NCI-H2107 (cell line): ENCODE data around the gene RNF113B.
A peak's percentile ranks its signal among the peaks of the same experiment; 100 is the strongest.

Source experiments
- DNase-seq: peaks from one replicate; lab custom pipeline; 2025; lab: John Stamatoyannopoulos, UW

The RNF113B gene

DNA sequence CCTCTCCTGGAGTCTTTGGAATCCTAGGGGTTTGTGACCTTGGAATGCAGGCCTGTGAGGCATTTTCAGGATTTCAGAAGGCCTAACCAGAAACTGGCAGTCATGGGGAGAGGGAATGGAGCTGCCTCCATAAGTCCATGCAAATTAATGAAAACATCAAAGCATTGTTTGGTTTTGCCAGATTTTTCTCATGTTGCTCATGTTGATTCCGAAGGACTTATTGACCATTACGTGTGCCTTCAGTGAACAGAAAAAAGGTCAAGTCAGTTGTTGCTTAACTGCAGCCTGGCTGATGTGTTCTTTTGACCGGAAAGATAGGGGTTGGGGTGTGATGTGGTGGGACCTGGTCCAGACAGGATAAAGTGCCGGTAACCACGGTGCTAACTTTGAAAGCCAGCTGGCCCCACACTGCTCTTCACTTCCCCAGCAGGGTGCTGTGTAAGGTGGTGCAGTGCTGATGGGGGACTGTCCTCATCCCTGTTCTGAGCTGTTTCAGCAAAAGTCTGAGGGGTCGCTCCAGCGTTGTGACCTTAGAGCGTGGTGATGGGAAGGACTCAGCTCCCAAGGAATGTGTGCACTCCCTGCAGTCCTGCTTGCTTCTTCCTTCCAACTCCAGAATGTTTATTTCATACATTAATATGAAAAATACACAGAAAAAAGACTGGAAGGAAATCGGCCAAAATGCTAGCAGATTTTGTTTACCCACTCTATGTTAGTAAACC, 3.5 kb downstream of the RNF113B start:
- DNase-seq, result no peak

DNA sequence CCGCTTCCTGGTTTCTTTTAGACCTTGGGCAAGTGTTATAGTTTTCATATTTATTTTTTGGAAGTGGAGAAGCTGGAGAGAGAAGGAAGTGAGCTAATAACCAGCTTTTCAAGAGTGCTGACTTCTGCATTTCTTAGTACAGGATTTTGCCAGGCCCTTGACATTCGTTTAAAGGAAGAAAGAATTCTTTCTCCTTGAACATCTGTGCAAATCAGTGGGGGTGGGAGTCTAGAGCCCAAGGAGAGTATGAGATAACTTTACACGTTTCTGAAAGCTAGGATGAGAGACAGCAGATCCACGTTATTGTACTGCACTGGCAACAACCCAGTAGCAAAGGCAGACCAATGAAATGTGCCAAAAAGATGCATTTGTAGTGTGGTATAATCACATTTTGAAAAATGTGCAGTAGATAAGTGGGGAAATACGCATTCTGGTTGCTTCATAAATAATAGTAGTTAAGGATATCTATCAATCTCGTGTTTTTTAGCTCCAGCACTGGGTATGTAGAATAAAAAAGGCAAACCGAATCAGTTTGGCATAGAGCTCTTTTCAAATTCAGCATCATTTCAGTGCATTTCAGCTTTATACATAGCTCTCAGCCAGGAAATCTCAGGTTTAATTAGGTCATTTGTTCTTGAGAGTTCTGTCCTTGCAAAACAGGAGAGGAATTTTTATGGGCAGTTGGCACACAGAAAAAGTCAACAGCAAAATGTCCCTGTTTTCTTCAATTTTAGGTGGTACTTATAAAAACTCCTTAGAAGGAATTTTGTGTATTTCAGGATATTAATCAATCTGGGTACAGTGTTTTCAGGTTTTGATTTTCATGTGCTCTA, 4.3 kb downstream of the RNF113B start:
- DNase-seq, result no peak

DNA sequence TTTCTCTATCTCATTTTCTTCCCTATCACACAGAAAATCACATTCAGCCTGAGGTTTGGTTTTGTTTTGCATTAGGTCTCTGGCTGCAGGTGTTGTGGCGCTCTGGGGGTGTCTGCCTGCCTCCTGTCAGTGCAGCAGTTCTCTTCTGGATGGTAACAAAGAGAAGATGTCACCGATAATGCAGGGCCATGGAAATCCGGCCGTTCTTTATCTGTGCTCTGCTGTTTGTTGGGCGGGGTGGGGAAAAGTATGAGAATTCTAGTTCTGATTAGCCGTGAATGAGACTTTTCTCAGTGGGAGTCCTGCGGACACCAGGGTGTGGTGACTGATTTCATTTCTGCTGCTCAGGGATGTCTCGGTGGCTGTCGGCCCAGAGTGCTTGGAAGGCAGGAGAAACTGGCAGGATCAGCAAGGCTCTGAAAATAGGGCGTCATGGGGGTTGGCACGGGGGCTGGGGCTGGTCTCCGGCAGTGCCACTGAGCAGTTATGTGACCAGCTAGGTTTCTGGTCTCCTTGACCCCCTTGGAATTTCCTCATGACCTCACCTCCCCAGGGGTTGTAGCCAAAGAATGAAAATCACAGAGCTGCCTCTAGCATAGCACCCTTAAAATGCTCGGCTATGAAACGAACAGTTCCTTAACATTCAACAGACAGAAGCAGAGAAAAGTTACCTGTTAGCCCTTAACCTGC, 5.0 kb downstream of the RNF113B start:
- DNase-seq, result no peak

DNA sequence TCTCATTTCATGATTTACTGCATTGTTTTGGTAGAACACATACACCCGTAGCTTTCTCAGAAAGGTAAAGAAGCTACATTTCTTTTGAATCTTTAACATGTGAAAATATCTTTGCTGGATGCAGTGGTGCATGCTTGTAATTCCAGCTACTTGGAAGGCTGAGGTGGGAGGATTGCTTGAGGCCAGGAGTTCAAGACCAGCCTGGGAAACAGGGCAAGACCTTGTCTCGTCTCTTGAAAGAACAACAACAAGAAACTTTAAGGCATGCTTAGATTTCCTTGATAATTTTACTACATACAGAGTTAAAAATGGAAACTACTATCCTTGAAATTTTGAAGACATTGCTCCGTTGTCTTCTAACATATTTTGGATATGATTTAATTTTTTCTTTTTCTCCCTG, 7.7 kb downstream of the RNF113B start:
- DNase-seq, result no peak

DNA sequence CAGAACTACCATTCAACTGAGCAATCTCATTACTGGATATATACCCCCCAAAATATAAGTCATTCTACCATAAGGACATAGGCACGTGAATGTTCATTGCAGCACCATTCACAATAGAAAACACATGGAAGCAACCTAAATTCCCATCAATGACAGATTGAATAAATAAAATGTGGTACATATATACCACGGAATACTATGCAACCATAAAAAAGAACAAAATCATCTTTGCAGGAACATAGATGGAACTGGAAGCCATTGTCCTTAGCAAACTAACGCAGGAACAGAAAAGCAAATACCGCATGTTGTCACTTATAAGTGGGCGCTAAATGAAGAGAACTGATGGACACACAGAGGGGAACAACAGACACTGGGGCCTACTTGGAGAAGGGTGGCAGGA, 14.1 kb downstream of the RNF113B start:
- DNase-seq, result no peak

DNA sequence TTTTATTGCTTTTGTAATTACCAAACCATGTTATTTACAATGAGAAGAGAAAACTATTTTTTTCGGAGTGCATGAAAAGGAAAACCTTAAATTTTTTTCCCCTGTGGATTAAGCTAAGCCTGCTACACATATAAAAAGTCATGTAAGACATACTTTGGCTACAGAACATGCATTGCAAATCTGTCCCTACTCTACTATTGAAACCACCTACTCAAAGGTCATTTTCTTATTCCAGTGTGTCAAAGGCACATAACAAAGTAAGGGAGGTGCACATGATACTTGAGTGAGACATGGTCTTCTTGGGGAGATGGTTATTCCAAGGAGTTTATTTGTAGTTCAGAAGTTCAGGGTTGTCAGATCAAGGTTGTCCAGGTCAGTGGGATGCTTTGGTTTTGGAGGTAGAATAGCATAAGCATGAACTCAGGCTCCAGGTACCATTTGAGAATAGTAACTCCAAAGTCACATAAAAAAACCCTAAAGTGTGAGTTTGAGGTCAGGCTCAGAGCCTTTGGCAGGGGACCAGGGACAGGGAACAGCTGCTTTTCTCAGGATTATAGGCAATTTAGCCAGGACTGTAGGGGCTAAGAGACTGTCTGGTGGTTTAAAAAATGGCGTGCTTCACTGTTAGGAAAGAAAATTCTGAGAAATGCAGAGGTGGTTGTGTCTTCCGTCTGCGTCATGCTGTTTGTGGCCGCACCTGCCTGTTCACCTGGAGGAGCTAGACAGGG, 18.7 kb downstream of the RNF113B start:
- DNase-seq, result no peak

DNA sequence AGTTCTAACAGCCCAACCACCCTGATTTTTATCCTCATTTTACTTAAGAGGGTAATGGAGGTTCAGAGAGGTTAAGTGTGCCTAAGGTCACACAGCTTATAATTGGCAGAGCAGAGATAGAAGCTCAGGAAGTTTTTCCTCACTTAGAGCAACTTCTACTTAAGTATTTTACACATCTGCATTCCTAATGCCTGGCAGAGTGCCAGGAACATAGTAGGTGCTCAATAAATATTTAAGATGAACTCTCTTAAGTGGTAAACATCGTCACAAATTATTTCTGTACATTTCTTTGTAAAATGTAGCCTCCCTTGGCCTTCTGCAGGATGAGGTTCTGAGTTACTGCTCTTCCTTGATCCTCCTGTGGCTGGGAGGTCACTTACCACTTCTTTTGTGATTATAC, 19.5 kb downstream of the RNF113B start:
- no peak for DNase-seq

DNA sequence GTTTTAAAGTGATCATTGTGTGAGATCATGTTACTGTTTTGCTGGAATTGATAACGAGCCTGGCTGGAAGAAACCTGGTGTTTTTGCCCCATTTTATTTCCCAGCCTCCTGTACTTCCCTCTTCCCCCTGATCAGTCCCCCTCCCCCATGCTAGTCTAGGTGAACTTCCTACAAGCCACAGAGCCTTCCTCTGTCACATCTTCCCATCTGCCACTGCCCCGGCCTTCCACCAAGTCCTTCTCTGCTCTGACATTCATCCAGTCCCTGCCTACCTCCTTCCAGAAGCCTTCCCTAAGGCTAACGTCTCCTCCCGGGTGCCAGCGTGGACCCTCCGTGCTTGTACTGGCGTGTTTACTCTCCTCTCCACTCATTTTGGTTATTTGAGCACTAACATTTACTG, 19.9 kb downstream of the RNF113B start:
- DNase-seq, result no peak

DNA sequence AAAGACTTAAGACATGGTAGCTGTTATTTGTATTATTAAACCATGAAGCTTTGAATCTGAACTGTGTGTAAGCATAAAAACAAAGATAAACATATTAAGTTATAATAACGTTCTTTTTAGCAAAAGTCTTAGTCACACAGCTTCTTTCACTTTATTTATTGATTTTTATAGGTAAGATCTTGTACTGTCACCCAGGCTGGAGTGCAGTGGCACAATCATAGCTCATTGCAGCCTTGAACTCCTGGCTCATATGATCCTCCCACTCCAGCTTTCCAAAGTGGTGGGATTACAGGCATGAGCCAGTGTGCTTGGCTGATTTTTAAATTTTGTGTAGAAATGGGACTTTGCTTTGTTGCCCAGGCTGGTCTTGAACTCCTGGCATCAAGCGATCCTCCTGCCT, 20.8 kb downstream of the RNF113B start:
- DNase-seq, result no peak

DNA sequence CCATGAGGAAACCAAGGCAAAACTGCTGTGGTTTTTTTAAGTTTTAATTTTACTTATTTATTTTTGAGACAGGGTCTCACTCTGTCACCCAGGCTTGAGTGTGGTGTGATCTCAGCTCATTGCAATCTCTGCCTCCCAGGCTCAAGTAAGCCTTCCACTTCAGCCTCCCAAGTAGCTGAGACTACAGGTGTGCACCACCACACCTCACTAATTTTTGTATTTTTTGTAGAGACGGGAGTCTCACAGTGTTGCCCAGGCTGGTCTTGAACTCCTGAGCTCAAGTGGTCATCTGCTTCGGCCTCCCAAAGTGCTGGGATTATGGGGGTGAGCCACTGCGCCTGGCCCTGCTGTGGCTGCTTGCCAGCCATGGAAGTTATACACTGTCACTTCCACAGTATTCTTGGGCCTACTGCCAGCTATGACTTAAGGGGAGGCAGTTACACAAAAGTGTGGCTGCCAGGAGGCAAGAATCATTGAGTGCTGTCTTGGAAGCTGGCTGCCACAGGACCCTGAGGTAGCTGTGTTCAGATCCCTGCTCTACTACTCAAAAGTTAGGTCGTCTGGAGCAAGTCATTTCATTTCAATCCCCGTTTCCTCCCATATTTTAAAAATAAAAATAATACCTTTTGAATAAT, 21.5 kb downstream of the RNF113B start:
- DNase-seq, result no peak

DNA sequence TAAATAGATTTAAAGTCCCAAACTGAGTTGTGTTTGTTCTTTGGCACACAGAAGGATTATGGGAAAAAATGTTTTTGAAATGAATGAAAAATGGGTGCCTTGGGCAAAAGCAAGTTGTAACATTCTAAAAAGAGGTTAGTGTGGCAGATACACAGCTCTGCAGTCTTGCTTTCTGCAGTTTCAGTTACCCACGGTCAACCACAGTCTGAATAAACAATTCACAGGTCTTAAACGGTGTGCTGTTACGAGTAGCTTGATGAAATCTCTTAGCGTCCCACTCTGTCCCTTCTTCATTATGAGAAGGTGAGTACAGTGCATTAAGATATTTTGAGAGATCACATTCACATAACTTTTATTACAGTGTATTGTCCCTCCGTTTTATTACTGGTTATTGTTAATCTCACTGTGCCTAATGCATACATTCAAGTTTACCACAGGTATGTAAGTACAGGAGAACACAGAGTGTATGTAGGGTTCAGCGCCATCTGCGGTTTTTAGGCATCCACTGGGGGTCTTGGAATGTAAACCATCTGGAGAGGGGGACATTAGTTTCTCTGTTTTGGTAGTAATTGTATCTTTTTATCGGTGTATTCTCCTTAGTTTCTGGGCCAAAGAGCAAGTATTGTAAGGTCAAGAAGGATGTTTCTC, 26.1 kb downstream of the RNF113B start:
- peak; percentile 17 for DNase-seq

DNA sequence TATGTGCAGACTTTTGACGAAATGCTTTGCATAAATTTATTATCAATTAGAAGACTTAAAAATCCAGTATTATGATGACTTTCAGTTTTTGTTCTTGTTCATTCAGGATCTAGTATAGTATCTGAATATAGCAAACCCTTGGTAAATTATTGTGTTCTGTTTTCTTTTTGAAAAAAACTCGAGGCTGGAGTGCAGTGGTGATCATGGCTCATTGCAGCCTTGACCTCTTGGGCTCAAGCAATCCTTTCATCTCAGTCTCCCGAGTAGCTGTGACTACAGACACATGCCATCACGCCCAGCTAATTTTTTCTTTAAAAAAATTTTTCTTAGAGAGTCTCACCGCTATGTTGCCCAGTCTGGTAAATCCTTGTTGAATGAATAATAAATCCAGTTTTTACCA, 29.5 kb downstream of the RNF113B start:
- no peak for DNase-seq

DNA sequence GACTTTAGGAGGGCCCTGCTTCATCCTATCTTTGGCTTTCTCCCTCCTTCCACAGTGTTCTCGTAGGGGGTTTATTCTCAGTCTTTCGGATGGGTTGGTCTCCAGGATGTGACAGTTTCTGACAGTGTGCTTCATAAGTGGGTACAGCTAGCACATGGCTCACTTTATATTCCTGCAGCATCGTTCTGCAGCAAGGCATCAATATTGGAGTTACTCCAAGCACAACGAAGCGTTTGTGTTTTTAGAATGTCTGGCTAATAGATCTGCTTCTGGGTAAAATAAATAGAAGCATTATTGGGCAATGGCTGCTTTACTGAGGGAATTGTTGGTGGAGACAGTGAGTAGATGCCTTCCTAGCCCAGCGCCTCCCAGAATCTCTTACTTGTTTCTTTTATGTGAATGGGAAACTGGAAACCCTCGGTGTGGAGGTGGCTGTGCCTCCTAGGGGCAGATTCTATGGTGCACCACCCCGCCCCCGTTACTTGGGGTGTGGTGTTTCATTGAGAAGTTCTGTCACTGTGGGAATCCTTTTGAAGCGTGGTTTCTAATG, 32.2 kb downstream of the RNF113B start:
- DNase-seq, result peak; percentile 8

DNA sequence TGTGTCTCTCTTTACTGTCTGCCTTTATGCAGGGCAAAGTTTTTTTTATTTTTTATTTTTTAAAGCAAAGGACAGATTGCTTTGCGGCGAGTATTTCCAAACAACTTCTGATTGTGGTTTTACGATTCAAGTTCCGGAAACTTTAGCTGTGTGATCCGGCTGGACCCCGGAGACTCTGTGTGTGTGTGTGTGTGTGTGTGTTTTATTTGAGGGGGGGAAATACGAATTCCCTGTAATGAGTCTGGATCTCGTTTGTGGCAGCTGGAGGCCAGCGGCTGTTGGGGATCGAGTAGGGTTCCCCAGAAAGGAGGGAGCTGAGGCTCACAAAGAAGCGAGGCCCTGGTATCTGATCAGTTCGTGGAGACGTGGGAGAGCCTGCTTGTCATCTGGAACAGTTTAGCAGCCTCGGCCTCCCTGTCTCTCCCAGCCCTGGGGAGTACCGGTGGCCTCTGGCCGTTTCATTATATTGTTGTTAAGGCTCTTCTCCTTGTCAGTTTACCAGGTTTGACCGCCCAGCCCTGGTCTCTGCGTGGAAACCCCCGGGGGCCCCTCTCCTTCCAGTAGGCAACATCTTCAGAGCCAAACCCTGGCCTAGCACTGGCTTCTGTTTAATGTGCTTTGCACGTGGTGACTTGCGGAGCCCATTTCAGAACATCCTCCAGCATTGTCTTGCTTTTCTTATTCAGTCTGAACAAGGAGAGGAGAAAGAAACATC, 32.9 kb downstream of the RNF113B start:
- DNase-seq, result no peak

DNA sequence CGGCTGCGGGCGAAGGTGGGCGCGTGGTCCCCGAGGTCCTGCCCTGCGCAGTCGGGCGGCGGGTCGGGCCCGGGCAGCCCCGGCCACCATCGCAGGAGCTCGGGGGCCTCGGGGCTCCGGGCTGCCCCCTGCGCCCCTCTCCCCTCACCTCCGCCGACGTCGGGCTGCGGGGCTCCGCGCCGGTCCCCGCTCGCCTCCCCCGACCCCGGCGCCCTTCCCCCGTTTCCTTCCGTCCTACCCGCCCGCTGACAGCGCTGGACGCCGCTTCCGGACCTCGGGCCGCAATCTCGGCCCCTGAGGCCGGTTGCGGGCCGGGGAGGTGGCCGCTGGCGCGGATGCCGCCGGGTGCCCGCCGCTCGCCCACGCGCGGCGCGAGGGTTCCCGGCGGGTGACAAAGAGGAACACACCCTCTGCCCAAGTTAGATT, 33.5 kb downstream of the RNF113B start:
- DNase-seq, result no peak

DNA sequence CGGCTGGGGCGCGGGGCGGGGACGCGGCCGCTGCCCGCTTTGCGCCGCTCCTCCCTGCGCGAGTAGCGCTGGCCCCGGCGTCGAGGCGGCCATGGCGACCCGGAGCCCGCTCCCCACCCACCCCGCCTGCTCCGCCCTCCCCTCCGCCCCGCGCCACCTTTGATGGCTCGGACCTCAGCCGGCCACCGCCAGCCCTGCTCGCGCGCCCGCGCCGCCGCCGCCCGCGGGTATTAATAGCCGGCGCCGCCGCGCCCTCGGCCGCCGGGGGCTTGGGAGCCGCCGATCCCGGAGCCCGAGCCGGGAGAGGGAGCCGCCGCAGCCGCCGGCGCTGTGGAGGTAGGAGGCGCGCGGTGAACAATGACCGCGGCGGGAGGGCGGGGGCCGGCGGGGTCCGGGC, 33.9 kb downstream of the RNF113B start:
- no peak for DNase-seq

DNA sequence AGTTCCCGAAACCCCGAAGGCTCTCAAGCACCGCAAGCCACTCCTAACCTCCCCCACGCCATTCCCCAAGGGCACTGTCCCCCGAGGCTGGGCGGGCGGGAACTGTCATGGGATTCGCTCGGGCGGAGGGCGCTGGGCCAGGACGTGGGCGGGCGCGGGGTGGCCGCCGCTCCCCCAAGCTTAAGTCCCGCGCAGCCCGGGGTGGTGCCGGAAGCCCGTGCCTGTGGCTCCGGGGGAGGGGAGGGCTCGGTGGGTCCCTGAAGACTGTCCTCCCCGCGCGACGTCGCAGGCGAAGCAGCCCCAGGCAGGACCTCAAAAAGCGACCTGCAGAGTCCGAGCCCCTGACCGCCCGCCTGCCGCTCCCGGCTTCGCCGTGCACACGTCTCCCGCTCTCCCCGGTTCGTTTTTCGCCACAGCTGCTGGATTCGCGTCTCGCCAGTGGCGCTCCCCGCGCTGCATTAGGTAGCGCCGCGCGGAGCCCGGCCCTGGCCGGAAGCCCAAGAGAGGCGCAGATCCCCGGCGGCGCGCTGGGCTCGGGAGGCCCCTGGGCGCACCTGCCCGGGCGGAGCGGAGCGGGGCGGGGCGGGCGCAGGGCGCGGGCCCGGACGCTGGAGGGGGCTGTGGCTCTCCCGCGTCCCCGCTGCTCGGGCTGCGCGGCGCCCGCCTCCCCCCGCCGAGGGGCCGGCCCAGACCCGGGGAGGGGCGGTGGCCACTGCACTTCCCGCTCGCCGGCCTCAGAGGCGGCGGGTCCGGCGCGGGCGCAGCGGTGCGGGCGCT, 34.5 kb downstream of the RNF113B start, which contains the start of gene FARP1:
Gene FARP1 (plus strand): TSS at position 715 of the 777 bp plus-strand sequence. CDS start 70,149 bp downstream, outside the sequence.
- peak; percentile 70 for DNase-seq

DNA sequence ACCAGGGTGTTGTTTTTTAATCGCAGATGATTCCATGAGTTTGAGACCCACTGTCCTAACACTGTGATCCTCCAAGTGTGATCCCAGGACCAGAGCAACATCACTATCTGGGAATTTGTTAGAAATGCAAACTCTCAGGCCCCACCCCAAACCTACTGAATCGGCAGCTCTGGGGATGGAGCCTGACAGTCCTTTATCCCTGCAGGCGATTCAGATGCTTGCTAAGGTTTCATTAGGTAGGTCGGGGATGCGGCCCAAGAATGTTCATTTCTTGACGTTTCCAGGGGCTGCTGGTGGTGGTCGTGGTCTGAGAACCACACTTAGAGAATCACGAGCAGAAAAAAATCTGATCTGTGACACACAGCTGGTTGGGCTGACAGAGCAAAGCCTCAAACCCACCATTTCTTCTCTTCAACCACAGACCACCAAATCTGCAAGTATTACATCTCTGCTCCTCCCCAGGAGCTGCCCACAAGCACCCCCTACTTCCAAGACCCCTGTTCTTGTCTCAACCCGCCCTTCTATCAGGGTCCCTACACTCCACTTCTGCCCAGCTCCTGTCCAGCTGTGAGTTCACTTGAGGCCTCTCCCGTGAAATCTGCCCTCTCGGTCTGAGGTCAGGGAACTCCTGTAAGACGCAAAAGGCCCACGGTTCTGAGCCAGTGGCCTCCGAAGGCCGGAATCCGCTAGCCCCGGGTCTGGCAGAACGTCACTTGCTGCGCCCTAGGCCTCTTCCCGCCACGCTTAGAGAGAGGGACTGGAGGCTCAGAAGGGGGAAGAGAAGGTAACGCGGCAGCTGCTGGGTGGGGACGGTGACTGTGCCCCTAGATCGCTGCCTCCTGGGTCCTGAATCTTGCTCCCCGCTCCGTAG, 35.3 kb downstream of the RNF113B start:
- peak; percentile 52 for DNase-seq
